GM19328 (cell line): Measurements from ENCODE around the gene MPP3.
"Not testable (repeated sequence)": the region's sequence is repeated elsewhere in the genome, so short reads cannot be mapped to it uniquely, and the experiment has no call there.

Experiments
- ATAC-seq: cut with Tn5 transposase; IDR thresholded peaks from one replicate; pipeline ENCODE4 v1.9.1; 2021; ENCODE audit warnings: mild to moderate bottlenecking, moderate library complexity; ENCODE audit not compliant: unreplicated experiment

Gene MPP3

GRCh38 chr17:43832976-43833829, at the start of gene MPP3:
Gene MPP3 (minus strand): TSS chr17:43833146. CDS start chr17:43831906, 1,240 bp downstream.
- no peak for ATAC-seq

- no peak for ATAC-seq
These were observed 49.0 kb upstream of the MPP3 start for GRCh38 chr17:43881758-43882505.

GRCh38 chr17:43881181-43881580, 48.2 kb upstream of the MPP3 start:
- no peak for ATAC-seq

DNA sequence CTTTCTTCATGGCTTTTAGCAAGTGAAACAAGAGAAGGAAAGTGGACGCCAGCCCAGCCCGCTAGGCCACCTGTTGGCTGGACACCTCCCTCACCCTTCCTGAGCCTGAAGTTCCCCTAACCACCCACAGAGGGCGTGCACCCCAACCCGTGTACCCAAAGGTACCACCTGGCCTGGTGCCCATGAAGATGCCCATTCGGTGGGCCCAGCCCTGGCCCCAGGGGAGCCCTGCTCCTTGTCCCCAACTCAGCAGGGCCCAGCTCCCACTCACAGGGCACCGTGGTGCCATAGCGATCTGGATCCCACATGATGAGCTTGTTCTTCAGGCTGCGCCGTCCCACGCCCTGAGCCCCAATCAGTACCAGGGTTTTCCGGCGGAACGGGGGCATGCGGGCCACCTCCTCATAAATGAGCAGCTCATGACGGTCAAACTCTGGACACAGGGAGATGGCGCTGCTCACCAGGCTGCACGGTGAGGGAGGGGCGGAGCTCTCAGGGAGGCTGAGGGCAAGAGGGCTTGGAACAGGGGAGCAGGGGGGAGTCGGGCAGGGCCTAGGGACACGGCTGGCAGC, 47.6 kb upstream of the MPP3 start:
- no peak for ATAC-seq

DNA sequence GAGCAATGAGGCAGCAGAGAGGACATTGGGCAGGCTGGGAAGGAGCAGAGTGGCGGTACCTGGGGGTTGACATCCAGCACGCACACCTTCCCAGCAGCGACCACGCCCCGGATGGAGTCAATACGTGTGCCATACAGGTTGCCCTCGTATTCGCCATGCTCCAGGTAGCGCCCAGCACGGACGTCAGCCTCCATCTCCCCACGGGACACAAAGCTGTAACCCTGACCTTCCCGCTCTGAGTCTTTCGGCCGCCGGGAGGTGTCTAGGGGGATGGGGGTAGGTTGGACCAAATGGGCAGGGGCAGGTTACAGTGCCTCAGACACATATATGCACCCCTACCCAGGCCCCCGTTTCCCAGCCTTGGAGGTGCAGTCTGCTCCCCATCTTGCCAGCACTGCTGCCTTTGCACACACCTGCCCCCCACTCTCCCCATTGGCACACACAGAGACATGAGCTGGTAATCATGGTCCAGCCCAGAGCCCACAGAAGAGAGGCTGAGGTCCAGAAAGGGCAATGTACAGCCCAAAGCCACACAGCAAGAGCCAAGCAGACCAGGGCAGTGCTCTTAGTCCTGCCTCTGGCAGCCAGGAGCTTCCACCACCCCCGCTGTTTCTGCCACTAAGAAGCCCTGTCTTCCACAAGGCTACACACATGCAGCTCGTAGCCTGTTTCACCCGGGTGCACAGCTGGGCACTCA, 46.9 kb upstream of the MPP3 start:
- no peak for ATAC-seq

DNA sequence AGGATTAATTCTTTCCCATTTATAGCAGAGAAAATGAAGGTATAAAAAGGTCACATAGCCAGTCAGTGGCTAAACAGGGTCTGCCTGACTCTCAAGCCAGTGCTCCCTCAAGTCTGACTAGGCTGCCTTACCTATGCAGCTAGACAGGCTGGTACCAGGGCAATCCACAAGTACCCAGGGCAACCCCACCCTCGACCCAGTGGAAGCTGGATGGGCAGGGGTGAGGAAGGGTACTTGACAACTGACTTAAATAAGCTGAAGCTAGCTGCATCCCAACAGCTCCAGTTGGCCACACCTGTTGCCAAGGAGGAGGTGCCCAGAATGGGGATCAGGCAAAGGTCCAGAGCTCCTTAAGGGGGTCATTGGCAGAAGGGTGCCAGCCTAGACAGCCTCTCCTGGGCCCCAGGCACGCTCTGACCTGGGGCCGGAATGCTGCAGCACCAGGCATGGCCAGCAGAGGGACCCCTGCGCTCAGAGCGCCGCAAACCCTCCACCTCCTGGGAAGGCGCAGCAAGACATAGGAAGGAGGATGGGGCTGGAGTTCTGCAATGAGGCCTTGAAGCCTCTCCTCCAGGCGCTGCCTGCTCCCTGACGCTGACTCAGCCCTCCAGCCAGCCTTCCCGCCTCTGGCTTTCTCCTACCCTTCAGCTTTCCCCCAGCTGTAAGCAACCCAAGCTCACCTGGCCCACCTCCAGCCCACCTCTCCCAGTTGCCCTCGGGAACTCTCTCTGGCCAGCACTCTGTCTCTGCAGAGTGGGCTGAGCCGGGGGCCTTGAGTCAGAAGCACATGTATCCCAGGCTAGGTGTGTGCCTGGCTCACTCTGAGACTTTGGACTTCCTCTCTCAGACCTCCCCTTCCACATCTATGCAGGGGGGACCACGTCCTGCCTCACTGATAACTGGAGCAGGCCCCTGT, 45.6 kb upstream of the MPP3 start:
- no peak for ATAC-seq

- no peak for ATAC-seq
These were observed 44.7 kb upstream of the MPP3 start for GRCh38 chr17:43877451-43878155.

DNA sequence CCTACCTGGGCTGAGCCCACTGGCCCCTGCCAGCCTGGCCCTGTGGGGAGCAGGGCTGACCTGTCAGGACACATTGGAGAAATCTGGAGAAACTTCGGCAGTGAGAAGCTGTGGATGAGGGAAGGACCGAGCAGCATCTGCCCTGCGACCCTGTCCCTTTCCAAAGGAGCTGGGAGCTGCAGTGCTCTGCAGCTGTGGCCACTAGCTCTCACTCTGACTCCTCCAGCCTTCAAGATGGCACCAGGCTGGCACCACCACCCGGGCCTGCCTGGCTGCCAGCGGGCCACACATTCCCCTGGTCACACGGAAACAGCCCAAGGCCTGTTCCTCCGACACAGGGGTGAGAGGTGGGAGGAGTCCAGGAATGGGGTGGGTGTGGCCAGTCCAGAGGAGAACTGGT, 44.1 kb upstream of the MPP3 start:
- ATAC-seq: no peak

GRCh38 chr17:43875476-43876147, 42.7 kb upstream of the MPP3 start:
- ATAC-seq: no peak

DNA sequence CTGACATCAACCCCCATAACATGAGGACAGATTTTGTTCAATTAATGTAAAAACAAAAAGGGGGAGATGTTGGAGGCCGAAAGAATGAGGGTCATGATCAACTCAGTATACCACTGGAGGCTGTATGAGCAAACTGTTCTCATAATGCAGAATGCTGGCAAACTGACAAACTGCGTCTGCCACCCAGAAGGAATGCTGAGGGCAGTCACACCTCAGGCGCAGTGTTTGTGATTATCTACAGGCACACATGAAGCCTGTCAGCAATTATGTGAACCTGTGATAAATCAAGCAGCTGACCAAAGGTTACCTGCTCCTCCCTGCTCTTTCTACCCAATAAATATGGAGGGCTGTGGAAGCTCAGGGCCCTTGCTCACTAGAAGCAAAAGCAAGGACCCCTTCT, 41.3 kb upstream of the MPP3 start:
- ATAC-seq: no peak

GRCh38 chr17:43873815-43874214, 40.9 kb upstream of the MPP3 start:
- no peak for ATAC-seq

DNA sequence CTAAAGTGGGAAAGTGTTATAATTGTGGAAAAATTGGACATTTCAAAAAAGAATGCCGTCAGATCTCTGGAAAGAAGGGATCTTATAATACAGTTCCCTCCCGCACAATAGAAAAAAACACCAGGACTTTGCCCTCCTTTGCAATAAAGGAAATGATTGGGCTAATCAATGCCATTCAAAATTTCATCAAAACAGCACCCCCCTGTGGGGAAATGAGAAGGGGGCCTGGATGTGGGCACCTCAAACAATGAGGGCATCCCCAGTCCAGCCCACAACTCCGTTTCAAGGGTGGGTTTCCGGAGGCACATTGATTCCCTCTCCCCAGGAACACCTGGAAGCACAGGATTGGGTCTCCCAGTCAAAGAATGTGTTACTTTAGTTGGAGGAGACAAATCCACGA, 40.1 kb upstream of the MPP3 start:
- no peak for ATAC-seq

GRCh38 chr17:43871946-43872690, 39.2 kb upstream of the MPP3 start:
- no peak for ATAC-seq

DNA sequence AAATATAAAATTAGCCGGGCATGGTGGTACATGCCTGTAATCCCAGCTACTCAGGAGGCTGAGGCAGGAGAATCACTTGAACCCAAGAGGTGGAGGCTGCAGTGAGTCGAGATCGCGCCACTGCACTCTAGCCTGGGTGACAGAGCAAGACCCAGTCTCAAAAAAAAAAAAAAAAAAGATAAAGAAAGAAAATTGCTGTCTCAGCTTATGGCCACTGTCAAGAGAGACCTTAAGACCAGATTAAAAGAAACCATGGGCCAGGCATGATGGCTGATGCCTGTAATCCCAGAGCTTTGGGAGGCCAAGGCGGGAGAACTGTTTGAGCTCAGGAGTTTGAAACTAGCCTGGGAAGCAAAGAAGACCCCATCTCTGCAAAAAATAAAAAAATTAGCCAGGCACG, 36.1 kb upstream of the MPP3 start:
- not testable (repeated sequence) for ATAC-seq

GRCh38 chr17:43868226-43868994, 35.5 kb upstream of the MPP3 start:
- no peak for ATAC-seq

- no peak for ATAC-seq
These were observed 31.4 kb upstream of the MPP3 start for GRCh38 chr17:43864161-43864984.

DNA sequence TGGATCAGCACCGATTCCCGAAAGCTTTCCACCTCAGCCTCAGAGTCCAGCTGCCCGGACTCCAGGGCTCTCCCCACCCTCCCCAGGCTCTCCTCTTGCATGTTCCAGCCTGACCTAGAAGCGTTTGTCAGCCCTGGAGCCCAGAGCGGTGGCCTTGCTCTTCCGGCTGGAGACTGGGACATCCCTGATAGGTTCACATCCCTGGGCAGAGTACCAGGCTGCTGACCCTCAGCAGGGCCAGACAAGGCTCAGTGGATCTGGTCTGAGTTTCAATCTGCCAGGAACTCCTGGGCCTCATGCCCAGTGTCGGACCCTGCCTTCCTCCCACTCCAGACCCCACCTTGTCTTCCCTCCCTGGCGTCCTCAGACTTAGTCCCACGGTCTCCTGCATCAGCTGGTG, 29.0 kb upstream of the MPP3 start:
- ATAC-seq: no peak
